GM21576 (cell line): ENCODE data around the gene ZNF780A.
"Not testable (repeated sequence)": the region's sequence is repeated elsewhere in the genome, so short reads cannot be mapped to it uniquely, and the experiment has no call there.

Source experiments
- ATAC-seq: cut with Tn5 transposase; IDR thresholded peaks from one replicate; pipeline ENCODE4 v1.9.1; 2021; ENCODE audit warnings: mild to moderate bottlenecking, moderate library complexity; ENCODE audit not compliant: unreplicated experiment

ZNF780A gene

GRCh38 chr19:40088299-40089047 is 2.3 kb downstream of the ZNF780A start:
- ATAC-seq, result no peak

GRCh38 chr19:40084948-40085347 is 5.8 kb downstream of the ZNF780A start:
- no peak for ATAC-seq

- no peak for ATAC-seq
These were observed 9.3 kb downstream of the ZNF780A start for GRCh38 chr19:40081411-40081810.

GRCh38 chr19:40080289-40080688 is 10.5 kb downstream of the ZNF780A start:
- ATAC-seq, result no peak

- ATAC-seq, result no peak
These were observed 12.4 kb downstream of the ZNF780A start for GRCh38 chr19:40078377-40078776.

GRCh38 chr19:40070058-40070457 is 20.7 kb downstream of the ZNF780A start:
- no peak for ATAC-seq

GRCh38 chr19:40059624-40060023 is 31.1 kb downstream of the ZNF780A start:
- ATAC-seq, result no peak

GRCh38 chr19:40057166-40057565 is 33.6 kb downstream of the ZNF780A start:
- no peak for ATAC-seq

- no peak for ATAC-seq
These were observed 34.2 kb downstream of the ZNF780A start for GRCh38 chr19:40056505-40056904.

GRCh38 chr19:40055832-40056504 is 34.8 kb downstream of the ZNF780A start, which contains the start of gene ZNF780B:
TSS of gene ZNF780B (minus strand) at chr19:40056231. CDS start at chr19:40050332, 5,899 bp downstream.
- ATAC-seq, result peak; percentile 82

GRCh38 chr19:40055049-40055448 is 35.7 kb downstream of the ZNF780A start:
- ATAC-seq, result no peak

- ATAC-seq, result no peak
These were observed 36.1 kb downstream of the ZNF780A start for GRCh38 chr19:40054632-40055031.

- ATAC-seq, result no peak
These were observed 37.3 kb downstream of the ZNF780A start for GRCh38 chr19:40053491-40053890.

- not testable (repeated sequence) for ATAC-seq
These were observed 49.0 kb downstream of the ZNF780A start for GRCh38 chr19:40041718-40042117.

GRCh38 chr19:40038047-40038446 is 52.7 kb downstream of the ZNF780A start:
- not testable (repeated sequence) for ATAC-seq

GRCh38 chr19:40035996-40036395 is 54.7 kb downstream of the ZNF780A start:
- no peak for ATAC-seq

GRCh38 chr19:40033989-40034560 is 56.7 kb downstream of the ZNF780A start:
- ATAC-seq, result no peak

GRCh38 chr19:40026597-40026970 is 64.2 kb downstream of the ZNF780A start:
- ATAC-seq, result no peak

- no peak for ATAC-seq
These were observed 64.7 kb downstream of the ZNF780A start for GRCh38 chr19:40025938-40026596.

GRCh38 chr19:40023969-40024368 is 66.8 kb downstream of the ZNF780A start:
- no peak for ATAC-seq
